Raji (cell line): ENCODE results near the gene FAM221B.

ENCODE experiments used
- POLR2A ChIP-seq: IDR thresholded peaks from 2 replicates; pipeline ENCODE4 v1.6.1; 2011; ENCODE audit warnings: low read depth, low read length, control low read depth; ENCODE audit not compliant: insufficient read depth

The FAM221B gene

DNA sequence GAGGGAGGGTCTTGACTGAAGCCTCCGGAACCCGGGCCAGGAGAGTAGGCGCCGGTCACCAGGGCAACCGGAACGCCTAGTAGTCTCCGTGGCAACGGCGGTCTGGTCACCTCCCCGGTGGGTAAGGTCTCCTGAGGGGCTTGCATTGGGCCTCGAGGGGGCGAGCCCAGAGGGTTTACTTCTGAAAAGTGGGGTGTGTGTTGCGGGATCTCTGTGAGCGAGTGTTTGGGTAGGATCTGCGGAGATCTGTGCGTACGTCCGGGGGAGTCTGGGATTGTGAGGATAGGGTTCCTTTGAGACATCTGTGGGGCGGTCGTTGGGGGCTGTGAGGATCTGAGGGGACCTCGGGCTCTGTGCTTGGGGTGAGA, at the start of gene FAM221B:
TSS of gene FAM221B (minus strand) at position 17 of the 368 bp plus-strand sequence. CDS start 2,571 bp downstream, outside the sequence.
- no peak for TF ChIP-seq POLR2A

GRCh38 chr9:35872505-35872904, 44.0 kb upstream of the FAM221B start:
- no peak for TF ChIP-seq POLR2A

- no peak for TF ChIP-seq POLR2A
Observed at GRCh38 chr9:35871545-35871944, 43.0 kb upstream of the FAM221B start.

GRCh38 chr9:35870351-35870923, 41.9 kb upstream of the FAM221B start, which contains the start of gene OR13J1:
Gene OR13J1 (minus strand): TSS chr9:35870401. CDS start chr9:35870401, 0 bp downstream.
- no peak for TF ChIP-seq POLR2A

DNA sequence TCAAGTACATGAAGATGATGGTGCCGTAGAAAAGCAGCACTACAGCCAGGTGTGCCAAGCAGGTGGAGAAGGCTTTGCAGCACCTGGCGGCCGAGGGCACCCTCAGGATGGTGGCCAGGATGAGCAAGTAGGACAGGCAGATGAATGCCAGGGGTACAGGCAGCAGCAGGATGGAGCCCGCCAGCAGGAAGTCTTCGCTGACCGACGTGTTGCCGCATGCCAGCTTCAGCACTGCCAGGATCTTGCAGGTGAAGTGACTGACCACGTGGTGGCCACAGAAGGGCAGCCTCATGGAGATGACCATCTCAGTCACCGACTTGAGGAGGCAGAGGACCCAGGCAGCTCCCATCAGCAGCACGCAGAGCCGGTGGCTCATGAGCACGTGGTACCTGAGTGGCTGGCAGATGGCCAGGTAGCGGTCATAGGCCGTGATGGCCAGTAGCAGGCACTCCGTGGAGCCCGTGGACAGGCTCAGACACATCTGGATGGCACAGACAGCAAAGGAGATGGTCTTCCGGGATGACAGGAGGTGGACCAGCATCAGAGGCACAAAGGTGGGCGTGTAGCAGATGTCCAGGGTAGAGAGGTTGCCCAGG, 41.2 kb upstream of the FAM221B start:
- no peak for TF ChIP-seq POLR2A

DNA sequence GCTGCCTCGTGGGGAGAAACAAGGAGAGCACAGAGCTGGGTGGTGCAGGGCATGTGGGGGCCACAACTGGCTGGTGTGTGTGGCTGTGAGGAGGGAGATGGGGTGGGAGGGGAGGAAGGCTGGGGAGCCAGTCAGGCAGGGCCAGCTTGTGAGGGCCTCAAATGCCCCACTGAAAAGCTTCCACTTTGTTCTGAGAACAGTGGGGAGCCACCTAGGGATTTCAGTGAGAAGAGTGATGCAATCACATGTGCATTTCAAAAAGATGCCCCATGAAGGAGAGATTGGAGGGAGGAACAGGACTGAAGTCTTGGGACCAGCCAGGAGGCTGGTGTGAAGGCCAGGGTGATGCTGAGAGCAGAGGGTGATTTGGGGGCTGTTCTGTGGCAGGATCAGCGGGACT, 40.4 kb upstream of the FAM221B start:
- no peak for TF ChIP-seq POLR2A

DNA sequence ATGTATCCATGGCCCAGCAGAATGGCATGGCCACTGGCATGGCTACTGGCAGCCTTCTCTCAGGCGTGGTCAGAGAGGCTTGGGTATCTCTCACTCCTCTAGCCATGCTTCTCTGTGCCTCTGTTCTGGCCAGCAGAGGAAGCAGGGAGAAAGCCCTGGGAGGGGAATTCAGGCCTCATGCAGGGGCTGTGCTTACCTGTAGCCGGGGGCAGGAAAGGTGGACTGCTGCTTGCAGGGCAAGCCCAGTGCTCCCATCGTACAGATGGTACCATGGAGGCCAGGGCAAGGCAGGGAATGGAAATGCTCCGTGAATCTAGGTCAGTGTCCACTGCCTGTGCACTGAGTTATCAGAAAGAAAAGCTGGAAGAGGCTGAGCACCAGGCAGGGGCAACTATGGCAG, 39.0 kb upstream of the FAM221B start:
- TF ChIP-seq POLR2A = no peak

DNA sequence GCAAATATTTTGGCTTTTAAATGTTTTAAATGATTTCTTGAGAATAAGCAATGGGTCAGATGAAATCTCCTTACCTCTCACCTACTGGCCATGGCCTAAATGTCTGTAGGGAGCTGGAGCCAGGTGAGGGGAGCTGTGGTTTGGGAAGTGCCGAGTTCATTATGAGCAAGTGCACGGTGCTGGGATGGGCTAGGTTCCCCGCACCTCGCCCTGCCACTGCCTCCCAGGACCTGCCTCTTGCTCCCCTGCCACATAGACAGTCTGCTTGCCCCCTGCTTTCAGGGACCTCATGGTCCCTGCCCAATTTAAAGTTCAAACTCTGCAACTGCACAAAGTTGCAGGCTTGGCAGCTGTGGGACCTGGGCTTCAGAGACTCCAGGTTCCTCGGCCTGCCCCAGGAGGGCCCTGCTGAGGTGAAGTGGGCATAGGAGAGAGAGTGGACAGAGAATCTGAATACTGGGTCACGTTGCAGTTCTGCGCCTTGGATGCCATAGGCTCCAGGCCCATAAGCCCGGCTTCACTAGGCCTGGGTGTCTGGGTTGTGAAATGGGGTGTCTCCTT, 36.2 kb upstream of the FAM221B start:
- no peak for TF ChIP-seq POLR2A

GRCh38 chr9:35863583-35863982, 35.1 kb upstream of the FAM221B start:
- TF ChIP-seq POLR2A = no peak

- no peak for TF ChIP-seq POLR2A
Observed at GRCh38 chr9:35862328-35862727, 33.8 kb upstream of the FAM221B start.

- TF ChIP-seq POLR2A = no peak
Observed at GRCh38 chr9:35861161-35861897, 32.8 kb upstream of the FAM221B start.

DNA sequence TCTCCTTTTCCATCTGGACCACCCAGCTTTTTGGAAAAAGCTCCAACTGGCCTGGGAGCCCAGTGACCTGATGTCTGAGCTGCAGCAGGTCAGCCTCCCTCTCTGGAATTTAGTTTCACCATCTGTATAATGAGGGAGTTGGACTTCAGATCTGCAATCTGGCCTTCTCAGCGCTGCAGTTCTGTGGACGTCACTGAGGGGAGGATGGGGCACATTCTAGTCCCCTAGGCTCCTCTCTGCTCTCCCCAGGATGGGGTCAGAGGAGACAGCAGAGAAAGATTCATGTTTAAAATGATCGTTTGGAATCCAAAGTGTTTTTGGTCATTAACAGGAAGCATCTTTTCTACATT, 31.4 kb upstream of the FAM221B start:
- TF ChIP-seq POLR2A = no peak

GRCh38 chr9:35859310-35859989, 30.9 kb upstream of the FAM221B start:
- TF ChIP-seq POLR2A = no peak

DNA sequence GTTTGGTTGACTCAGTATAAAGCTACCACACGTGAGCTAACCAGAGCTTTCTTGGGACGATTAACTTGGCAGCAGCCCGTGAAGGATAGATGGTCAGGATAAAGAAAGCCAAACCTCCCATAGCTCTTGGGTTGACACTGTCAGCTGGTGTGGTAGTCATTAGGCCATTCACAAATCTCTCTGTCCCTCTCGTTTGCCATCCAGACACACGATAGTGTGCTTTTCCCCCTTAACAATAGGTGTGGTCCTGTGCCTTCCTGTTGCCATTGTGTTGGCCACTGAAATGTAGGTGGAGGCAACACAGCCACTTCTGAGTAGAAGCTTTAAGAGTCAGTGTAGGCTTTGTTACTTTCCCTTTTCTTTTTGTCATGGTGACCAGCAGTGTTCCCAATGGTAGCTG, 29.9 kb upstream of the FAM221B start:
- no peak for TF ChIP-seq POLR2A

DNA sequence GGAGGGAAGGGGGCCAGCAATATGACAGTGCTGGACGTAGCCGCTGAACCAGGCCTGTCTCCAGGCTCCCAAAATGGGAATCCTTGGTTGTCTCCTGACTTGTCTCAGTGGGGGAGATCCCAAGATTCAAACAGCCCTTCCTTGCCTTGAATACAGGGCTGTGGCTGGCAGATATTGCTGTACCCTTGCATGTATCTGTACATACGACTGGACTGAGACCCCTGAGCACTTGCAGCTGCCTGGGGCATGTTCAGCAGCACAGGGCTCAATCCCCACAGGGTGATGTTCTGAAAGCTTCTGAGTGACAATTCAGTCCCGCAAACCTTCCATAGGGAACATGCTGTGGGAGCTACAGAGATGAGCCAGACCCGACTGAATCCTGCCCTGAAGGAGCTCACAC, 28.4 kb upstream of the FAM221B start:
- TF ChIP-seq POLR2A = no peak

- TF ChIP-seq POLR2A = no peak
Observed at GRCh38 chr9:35856206-35856605, 27.7 kb upstream of the FAM221B start.

DNA sequence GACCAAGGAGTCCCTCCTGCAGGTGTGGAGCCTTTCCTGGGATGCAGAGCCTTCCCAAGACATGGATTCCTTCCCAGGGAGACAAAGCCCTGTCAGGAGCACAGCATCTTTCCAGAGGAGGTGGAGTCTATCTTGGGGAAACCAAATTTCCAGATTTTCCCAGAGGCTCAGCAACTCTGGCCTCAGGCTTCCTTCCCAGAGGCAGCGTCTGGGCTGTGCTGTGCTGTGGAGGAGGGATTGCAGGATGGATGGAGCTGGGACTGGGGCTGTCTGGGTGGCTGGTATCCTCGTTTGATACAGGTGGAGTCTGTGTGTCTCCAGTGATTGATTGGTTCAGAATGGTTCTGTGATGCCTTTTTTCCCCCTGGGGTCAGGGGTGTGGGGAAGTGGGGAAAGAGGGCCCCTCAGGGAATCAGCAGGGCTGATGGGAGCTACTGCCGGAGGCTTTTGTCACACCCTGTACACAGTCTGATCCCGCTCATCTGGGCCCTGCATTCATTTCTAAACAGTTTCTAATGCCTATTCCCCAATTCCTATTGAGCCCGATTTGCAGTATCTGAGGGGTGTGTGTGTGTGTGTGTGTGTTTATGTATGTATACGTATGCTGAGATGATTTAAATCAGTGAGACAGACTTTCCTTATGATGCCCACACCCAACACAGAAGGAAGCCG, 25.7 kb upstream of the FAM221B start:
- TF ChIP-seq POLR2A = no peak
